ENCODE measurements around the gene GPAT2. TPM values are rescaled to one million over a fixed set of nuclear protein-coding genes. Genes with fewer than 3 reads are reported as not detected.
"Not testable (repeated sequence)": the region's sequence is repeated elsewhere in the genome, so short reads cannot be mapped to it uniquely, and the experiment has no call there.

GPAT2 gene
- total RNA-seq, 1 experiment from 2014 or later, result not detected

GRCh38 chr2:96022701-96023447 lies 11.8 kb downstream of the GPAT2 start:
- CTCF ChIA-PET, result interaction anchor here (0.6 to 1.4 kb wide), 11 partner anchors 30 to 244 kb away, joined by 3 to 20 read pairs (median 4); no protein-coding TSS in a partner anchor
- H3K27me3 Mint-ChIP-seq (ENCODE audit: insufficient read depth, unreplicated experiment); H3K4me1 ChIP-seq; H3K4me3 ChIP-seq (ENCODE audit: low read depth, low read length); BruUV-seq (replicated peaks); H3K36me3 ChIP-seq (ENCODE audit: control insufficient read depth, insufficient read depth, low read length); H3K27me3 ChIP-seq (replicated peaks; ENCODE audit: control insufficient read depth, insufficient read depth, low read length); H3K36me3 Mint-ChIP-seq (ENCODE audit: insufficient read depth, unreplicated experiment); H3K4me1 Mint-ChIP-seq (ENCODE audit: low read depth, unreplicated experiment); H3K9me3 ChIP-seq; H3K4me3 Mint-ChIP-seq (ENCODE audit: unreplicated experiment); H3K27ac Mint-ChIP-seq (ENCODE audit: unreplicated experiment); H3K9me3 Mint-ChIP-seq (ENCODE audit: unreplicated experiment): not testable (repeated sequence)
- intact Hi-C loops (cut with micrococcal nuclease; ENCODE audit: unreplicated experiment), result loop anchor here (10.0 kb wide), 3 partner anchors 92 to 242 kb away; partner anchors contain the start of genes ADRA2B, CIAO1 and TMEM127
- TF ChIP-seq CTCF (IDR thresholded peaks at IDR 0.05; ENCODE audit: insufficient read depth in 1 of 2, low read depth in 1 of 2, low read length in 1 of 2, severe bottlenecking in 1 of 2, unreplicated experiment in 1 of 2), result peak; percentile 85
- POLR2A ChIA-PET, result interaction anchor here (0.8 to 1.0 kb wide), 2 partner anchors 151 to 185 kb away, joined by 3 read pairs; no protein-coding TSS in a partner anchor
- DNase-seq, result peak; percentile 88 to 90

GRCh38 chr2:96022126-96022525 lies 12.6 kb downstream of the GPAT2 start:
- intact Hi-C loops (cut with micrococcal nuclease; ENCODE audit: unreplicated experiment), result loop anchor here (10.0 kb wide), 3 partner anchors 93 to 243 kb away; partner anchors contain the start of genes ADRA2B, CIAO1 and TMEM127
- POLR2A ChIA-PET, result interaction anchor here (0.8 to 1.0 kb wide), 2 partner anchors 152 to 186 kb away, joined by 3 read pairs; no protein-coding TSS in a partner anchor

GRCh38 chr2:96021142-96021541 lies 13.6 kb downstream of the GPAT2 start:
- H3K9me3 Mint-ChIP-seq (ENCODE audit: unreplicated experiment); H3K9me3 ChIP-seq; H3K4me1 Mint-ChIP-seq (ENCODE audit: low read depth, unreplicated experiment); H3K36me3 Mint-ChIP-seq (ENCODE audit: insufficient read depth, unreplicated experiment); H3K4me1 ChIP-seq; BruUV-seq (replicated peaks); H3K27me3 ChIP-seq (replicated peaks; ENCODE audit: control insufficient read depth, insufficient read depth, low read length); POLR2A ChIA-PET; H3K36me3 ChIP-seq (ENCODE audit: control insufficient read depth, insufficient read depth, low read length); H3K27me3 Mint-ChIP-seq (ENCODE audit: insufficient read depth, unreplicated experiment); H3K4me3 Mint-ChIP-seq (ENCODE audit: unreplicated experiment); H3K27ac Mint-ChIP-seq (ENCODE audit: unreplicated experiment); H3K4me3 ChIP-seq (ENCODE audit: low read depth, low read length): not testable (repeated sequence)
- CTCF ChIA-PET, result interaction anchor here (1.0 kb wide), 1 partner anchor 29 kb away, joined by 5 read pairs; no protein-coding TSS in a partner anchor
- DNase-seq, result peak in 1 of 2 experiments; percentile 20
- intact Hi-C loops (cut with micrococcal nuclease; ENCODE audit: unreplicated experiment), result loop anchor here (10.0 kb wide), 3 partner anchors 94 to 244 kb away; partner anchors contain the start of genes ADRA2B, CIAO1 and TMEM127

More at GRCh38 chr2:96022126-96022525, 12.6 kb downstream of the GPAT2 start:
- H3K4me3 ChIP-seq (ENCODE audit: low read depth, low read length); H3K4me3 Mint-ChIP-seq (ENCODE audit: unreplicated experiment); H3K4me1 Mint-ChIP-seq (ENCODE audit: low read depth, unreplicated experiment); H3K36me3 ChIP-seq (ENCODE audit: control insufficient read depth, insufficient read depth, low read length); H3K27me3 ChIP-seq (replicated peaks; ENCODE audit: control insufficient read depth, insufficient read depth, low read length); H3K9me3 Mint-ChIP-seq (ENCODE audit: unreplicated experiment); H3K9me3 ChIP-seq; H3K4me1 ChIP-seq; DNase-seq; BruUV-seq (replicated peaks); H3K36me3 Mint-ChIP-seq (ENCODE audit: insufficient read depth, unreplicated experiment); H3K27ac Mint-ChIP-seq (ENCODE audit: unreplicated experiment); H3K27me3 Mint-ChIP-seq (ENCODE audit: insufficient read depth, unreplicated experiment): not testable (repeated sequence)
- CTCF ChIA-PET, result interaction anchor here (0.6 to 1.4 kb wide), 12 partner anchors 30 to 245 kb away, joined by 3 to 20 read pairs (median 4); no protein-coding TSS in a partner anchor

- POLR2A ChIA-PET; H3K27me3 Mint-ChIP-seq (ENCODE audit: insufficient read depth, unreplicated experiment); H3K36me3 Mint-ChIP-seq (ENCODE audit: insufficient read depth, unreplicated experiment); H3K4me1 Mint-ChIP-seq (ENCODE audit: low read depth, unreplicated experiment); H3K27ac Mint-ChIP-seq (ENCODE audit: unreplicated experiment); H3K27me3 ChIP-seq (replicated peaks; ENCODE audit: control insufficient read depth, insufficient read depth, low read length); H3K4me3 ChIP-seq (ENCODE audit: low read depth, low read length); H3K4me1 ChIP-seq; H3K4me3 Mint-ChIP-seq (ENCODE audit: unreplicated experiment); BruUV-seq (replicated peaks); H3K9me3 ChIP-seq; DNase-seq; H3K36me3 ChIP-seq (ENCODE audit: control insufficient read depth, insufficient read depth, low read length); H3K9me3 Mint-ChIP-seq (ENCODE audit: unreplicated experiment): not testable (repeated sequence)
- CTCF ChIA-PET, result interaction anchor here (0.6 kb wide), 1 partner anchor 79 kb away, joined by 4 read pairs; no protein-coding TSS in a partner anchor
- intact Hi-C loops (cut with micrococcal nuclease; ENCODE audit: unreplicated experiment), result loop anchor here (10.0 kb wide), 3 partner anchors 95 to 245 kb away; partner anchors contain the start of genes ADRA2B, CIAO1 and TMEM127
These were observed 14.7 kb downstream of the GPAT2 start for GRCh38 chr2:96019909-96020590.

GRCh38 chr2:96016321-96016720 lies 18.4 kb downstream of the GPAT2 start:
- H3K36me3 Mint-ChIP-seq (ENCODE audit: insufficient read depth, unreplicated experiment); DNase-seq; H3K36me3 ChIP-seq (ENCODE audit: control insufficient read depth, insufficient read depth, low read length); intact Hi-C loops (cut with micrococcal nuclease; ENCODE audit: unreplicated experiment); H3K27ac Mint-ChIP-seq (ENCODE audit: unreplicated experiment); CTCF ChIA-PET; H3K4me1 ChIP-seq; H3K9me3 Mint-ChIP-seq (ENCODE audit: unreplicated experiment); BruUV-seq (replicated peaks); H3K4me3 ChIP-seq (ENCODE audit: low read depth, low read length); H3K27me3 ChIP-seq (replicated peaks; ENCODE audit: control insufficient read depth, insufficient read depth, low read length); H3K4me3 Mint-ChIP-seq (ENCODE audit: unreplicated experiment); POLR2A ChIA-PET; H3K9me3 ChIP-seq; H3K27me3 Mint-ChIP-seq (ENCODE audit: insufficient read depth, unreplicated experiment); H3K4me1 Mint-ChIP-seq (ENCODE audit: low read depth, unreplicated experiment): not testable (repeated sequence)

GRCh38 chr2:96012792-96013264 lies 21.9 kb downstream of the GPAT2 start:
- H3K4me3 Mint-ChIP-seq (ENCODE audit: unreplicated experiment); H3K27me3 Mint-ChIP-seq (ENCODE audit: insufficient read depth, unreplicated experiment); H3K36me3 Mint-ChIP-seq (ENCODE audit: insufficient read depth, unreplicated experiment); H3K27ac Mint-ChIP-seq (ENCODE audit: unreplicated experiment); H3K36me3 ChIP-seq (ENCODE audit: control insufficient read depth, insufficient read depth, low read length); H3K27me3 ChIP-seq (replicated peaks; ENCODE audit: control insufficient read depth, insufficient read depth, low read length); intact Hi-C loops (cut with micrococcal nuclease; ENCODE audit: unreplicated experiment); POLR2A ChIA-PET; DNase-seq; H3K9me3 Mint-ChIP-seq (ENCODE audit: unreplicated experiment); H3K4me1 ChIP-seq; H3K4me3 ChIP-seq (ENCODE audit: low read depth, low read length); BruUV-seq (replicated peaks); H3K4me1 Mint-ChIP-seq (ENCODE audit: low read depth, unreplicated experiment); H3K9me3 ChIP-seq: not testable (repeated sequence)
- CTCF ChIA-PET, result interaction anchor here (0.7 to 1.9 kb wide), 2 partner anchors 104 kb away, joined by 3 to 4 read pairs; partner anchors contain the start of gene ADRA2B

All from Caco-2 (cell line).